CD4-positive, alpha-beta T cell (primary cell): ENCODE results near the gene VEGFB. TPM values are rescaled to one million over a fixed set of nuclear protein-coding genes. Genes with fewer than 3 reads are reported as not detected.
A peak's percentile ranks its signal among the peaks of the same experiment; 100 is the strongest.

Experiments used
- ATAC-seq: fragments of 200-7000 bp; cut with Tn5 transposase; one replicate; pipeline ENCODE4 v1.10.0; 2022; ENCODE audit warnings: mild to moderate bottlenecking; ENCODE audit not compliant: poor library complexity
- CTCF ChIA-PET: fragments of 350-600 bp; sonication (Branson Sonifier 250); formaldehyde crosslinking; loops from one replicate; lab custom pipeline; 2021; ENCODE audit warnings: antibody characterized with exemption, inconsistent platforms; lab: Charles Lee
- POLR2A ChIA-PET: fragments of 350-600 bp; sonication (Branson Sonifier 250); formaldehyde crosslinking; loops from one replicate; lab custom pipeline; 2021; ENCODE audit warnings: antibody characterized with exemption, inconsistent platforms; lab: Charles Lee
- DNase-seq, 14 experiments: peaks; one replicate each; pipeline ENCODE4 v3.0.0-alpha.2; 2013 to 2020; ENCODE audit warnings: mixed read lengths in 2 of 14
- H3K27ac ChIP-seq, 2 donors: one replicate each; pipeline versions ENCODE4 v1.5.1 to v1.7.0; 2013; ENCODE audit warnings: low read length in 2 of 2, low read depth in 1 of 2, mild to moderate bottlenecking in 1 of 2
- H3K27me3 ChIP-seq, 2 experiments: 1 replicate in 1 of 2; 2 replicates in 1 of 2; pipeline versions ENCODE4 v1.6.1 to v1.7.0; 2013; ENCODE audit warnings: low read length in 2 of 2, control low read depth in 1 of 2, mild to moderate bottlenecking in 1 of 2, moderate library complexity in 1 of 2; ENCODE audit not compliant: insufficient read depth in 2 of 2, control insufficient read depth in 1 of 2
- H3K36me3 ChIP-seq: one replicate; pipeline ENCODE4 v1.6.1; 2013; ENCODE audit warnings: low read length, control low read depth; ENCODE audit not compliant: insufficient read depth
- H3K4me1 ChIP-seq: one replicate; pipeline ENCODE4 v1.6.1; 2013; ENCODE audit warnings: low read length, control low read depth; ENCODE audit not compliant: insufficient read depth
- H3K4me3 ChIP-seq: one replicate; pipeline ENCODE4 v1.5.1; 2013; ENCODE audit warnings: mild to moderate bottlenecking, low read length, moderate library complexity
- H3K9me3 ChIP-seq, 2 experiments: 1 replicate in 1 of 2; 2 replicates in 1 of 2; pipeline versions ENCODE4 v1.6.1 to v1.7.0; 2013; ENCODE audit warnings: low read length in 2 of 2, mild to moderate bottlenecking in 2 of 2, control low read depth in 1 of 2, moderate library complexity in 1 of 2; ENCODE audit not compliant: control insufficient read depth in 1 of 2, insufficient read depth in 1 of 2
- H3K27ac Mint-ChIP-seq: one replicate; pipeline ENCODE4 v1.8.0; 2020; ENCODE audit warnings: mixed read lengths
- H3K27me3 Mint-ChIP-seq: one replicate; pipeline ENCODE4 v1.8.0; 2021; ENCODE audit warnings: mixed read lengths
- H3K36me3 Mint-ChIP-seq: one replicate; pipeline ENCODE4 v1.8.0; 2021; ENCODE audit warnings: low read depth, mixed read lengths
- H3K4me1 Mint-ChIP-seq: one replicate; pipeline ENCODE4 v1.8.0; 2021; ENCODE audit warnings: low read depth, mixed read lengths
- H3K4me3 Mint-ChIP-seq: one replicate; pipeline ENCODE4 v1.8.0; 2020; ENCODE audit warnings: mild to moderate bottlenecking, mixed read lengths
- H3K9me3 Mint-ChIP-seq: one replicate; pipeline ENCODE4 v1.8.0; 2020; ENCODE audit warnings: mixed read lengths
- intact Hi-C, 2 experiments: fragments of 100-400 bp; cut with DNase I in 1 of 2; cut with micrococcal nuclease in 1 of 2; formaldehyde crosslinking; loops; one replicate each; pipeline versions ENCODE4 v1.15.1 to v1.9.0; 2023 to 2025; cut with DNase I, micrococcal nuclease
- total RNA-seq, 174 experiments: library from RNA in 2 of 174; stranded (reverse) in 2 of 174; gene quantifications; one replicate each; pipeline ENCODE4 v1.2.3 and lab custom pipeline; 2021 to 2026
- TF ChIP-seq, protein P1 (sequence below): fragments of 200-600 bp; IDR thresholded peaks from one replicate; pipeline ENCODE4 v1.8.0; 2022; ENCODE audit warnings: antibody characterized with exemption, mild to moderate bottlenecking

VEGFB gene
- total RNA-seq, 2 experiments from 2014 or later: 39.7 to 48.7 TPM

DNA sequence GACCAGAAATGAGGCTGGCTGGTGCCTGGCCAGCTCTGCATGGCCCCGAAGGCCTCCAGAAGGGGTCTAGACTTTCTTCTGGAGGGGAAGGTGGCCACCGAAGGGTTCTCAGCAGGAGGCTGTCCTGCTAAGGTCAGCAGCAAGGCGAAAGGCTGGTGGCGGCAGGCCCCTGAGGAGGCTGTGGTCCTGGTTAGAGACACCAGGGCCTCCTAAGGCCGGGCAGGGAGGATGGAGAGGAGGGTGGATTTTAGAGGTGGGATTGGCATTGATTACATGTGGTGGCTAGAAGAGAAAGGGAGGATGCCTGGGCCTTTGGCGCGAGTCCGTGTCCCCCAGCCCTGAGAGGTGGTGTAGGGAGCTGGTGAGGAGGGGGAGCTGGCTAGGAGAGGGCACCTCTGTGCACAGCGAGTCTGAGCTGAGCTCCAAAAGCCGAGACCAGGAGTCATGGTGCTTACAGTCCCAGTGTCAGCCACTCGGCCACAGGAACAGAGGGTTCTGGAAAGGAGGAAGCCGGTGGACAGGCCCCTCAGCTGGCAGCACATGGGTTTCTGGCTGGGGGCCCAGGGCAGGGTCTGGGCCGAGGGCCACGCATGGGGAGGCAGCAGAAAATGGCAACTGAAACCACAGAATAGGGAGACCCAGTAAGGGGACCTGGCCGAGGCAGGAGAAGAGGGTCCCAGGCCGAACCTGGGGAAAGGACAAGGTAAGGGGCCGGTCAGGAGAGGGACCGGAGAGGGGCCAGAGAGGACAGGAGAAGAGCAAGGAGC, 25.4 kb upstream of the VEGFB start:
- no peaks in the 10 kb centered on the region for H3K9me3 Mint-ChIP-seq
- H3K9me3 ChIP-seq: no peaks in the 10 kb centered on the region
- ChIA-PET CTCF (interaction anchor here (5.4 kb wide), 1 partner anchor 94 kb away, joined by 123 read pairs; the partner anchor contains the start of genes CATSPERZ and ESRRA), POLR2A (interaction anchor here (0.7 to 7.1 kb wide), 11 partner anchors 16 to 109 kb away, joined by 3 to 116 read pairs (median 64); partner anchors contain the start of genes CATSPERZ, DNAJC4, ESRRA and NUDT22)
- peak overlapping the region; percentile 86 to 90 for H3K27ac ChIP-seq
- TF ChIP-seq, protein P1, sequence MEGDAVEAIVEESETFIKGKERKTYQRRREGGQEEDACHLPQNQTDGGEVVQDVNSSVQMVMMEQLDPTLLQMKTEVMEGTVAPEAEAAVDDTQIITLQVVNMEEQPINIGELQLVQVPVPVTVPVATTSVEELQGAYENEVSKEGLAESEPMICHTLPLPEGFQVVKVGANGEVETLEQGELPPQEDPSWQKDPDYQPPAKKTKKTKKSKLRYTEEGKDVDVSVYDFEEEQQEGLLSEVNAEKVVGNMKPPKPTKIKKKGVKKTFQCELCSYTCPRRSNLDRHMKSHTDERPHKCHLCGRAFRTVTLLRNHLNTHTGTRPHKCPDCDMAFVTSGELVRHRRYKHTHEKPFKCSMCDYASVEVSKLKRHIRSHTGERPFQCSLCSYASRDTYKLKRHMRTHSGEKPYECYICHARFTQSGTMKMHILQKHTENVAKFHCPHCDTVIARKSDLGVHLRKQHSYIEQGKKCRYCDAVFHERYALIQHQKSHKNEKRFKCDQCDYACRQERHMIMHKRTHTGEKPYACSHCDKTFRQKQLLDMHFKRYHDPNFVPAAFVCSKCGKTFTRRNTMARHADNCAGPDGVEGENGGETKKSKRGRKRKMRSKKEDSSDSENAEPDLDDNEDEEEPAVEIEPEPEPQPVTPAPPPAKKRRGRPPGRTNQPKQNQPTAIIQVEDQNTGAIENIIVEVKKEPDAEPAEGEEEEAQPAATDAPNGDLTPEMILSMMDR: no peak
- ATAC-seq (no peak), DNase-seq (no peak)
- no peaks in the 10 kb centered on the region for H3K27me3 ChIP-seq
- H3K4me3 Mint-ChIP-seq: peak overlapping the region; percentile 56
- H3K27me3 Mint-ChIP-seq: no peaks in the 10 kb centered on the region
- H3K4me1 ChIP-seq: peaks cover 61% of the 10 kb centered on the region
- H3K27ac Mint-ChIP-seq: peak overlapping the region; percentile 93
- H3K36me3 Mint-ChIP-seq: peaks cover 71% of the 10 kb centered on the region
- peak overlapping the region; percentile 100 for H3K4me3 ChIP-seq
- intact Hi-C loops: loop anchor here (5.0 kb wide), 1 partner anchor 33 kb away; the partner anchor contains the start of gene FKBP2 (in 2 of the 2)
- peaks cover 50% of the 10 kb centered on the region for H3K36me3 ChIP-seq
- H3K4me1 Mint-ChIP-seq: peaks cover 43% of the 10 kb centered on the region

DNA sequence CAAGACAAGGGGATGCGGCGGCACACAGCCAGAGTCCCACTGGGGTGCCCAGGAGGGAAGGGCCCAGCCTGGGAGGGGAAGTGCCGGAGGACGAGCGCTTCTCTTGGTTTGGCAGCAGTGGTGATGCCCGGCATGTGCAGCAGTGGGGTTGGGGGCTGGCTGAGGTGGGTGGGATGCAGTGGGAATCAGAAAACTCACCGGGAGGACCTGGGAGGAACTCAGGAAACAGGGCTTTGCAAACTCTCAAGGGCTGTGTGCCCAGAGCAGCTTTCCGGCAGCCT, 24.9 kb upstream of the VEGFB start:
- Histone ChIP-seq H3K36me3 (peaks cover 49% of the 10 kb centered on the region), H3K27me3 (no peaks in the 10 kb centered on the region), H3K4me1 (peaks cover 56% of the 10 kb centered on the region), H3K27ac (no peak overlapping the region), H3K9me3 (no peaks in the 10 kb centered on the region), H3K4me3 (no peak overlapping the region)
- Mint-ChIP-seq H3K27me3 (no peaks in the 10 kb centered on the region), H3K9me3 (no peaks in the 10 kb centered on the region), H3K4me3 (no peak overlapping the region), H3K36me3 (peaks cover 71% of the 10 kb centered on the region), H3K27ac (peak overlapping the region; percentile 93), H3K4me1 (peaks cover 38% of the 10 kb centered on the region)
- ChIA-PET CTCF (no interaction called here), POLR2A (interaction anchor here (0.7 to 7.1 kb wide), 6 partner anchors 15 to 60 kb away, joined by 3 to 116 read pairs (median 18); partner anchors contain the start of genes DNAJC4, FKBP2, NUDT22 and STIP1)
- DNase-seq: no peak
- intact Hi-C loops: loop anchor here (5.0 kb wide), 1 partner anchor 33 kb away; the partner anchor contains the start of gene FKBP2 (in 2 of the 2)
- TF ChIP-seq, protein P1: no peak
- ATAC-seq: no peak

DNA sequence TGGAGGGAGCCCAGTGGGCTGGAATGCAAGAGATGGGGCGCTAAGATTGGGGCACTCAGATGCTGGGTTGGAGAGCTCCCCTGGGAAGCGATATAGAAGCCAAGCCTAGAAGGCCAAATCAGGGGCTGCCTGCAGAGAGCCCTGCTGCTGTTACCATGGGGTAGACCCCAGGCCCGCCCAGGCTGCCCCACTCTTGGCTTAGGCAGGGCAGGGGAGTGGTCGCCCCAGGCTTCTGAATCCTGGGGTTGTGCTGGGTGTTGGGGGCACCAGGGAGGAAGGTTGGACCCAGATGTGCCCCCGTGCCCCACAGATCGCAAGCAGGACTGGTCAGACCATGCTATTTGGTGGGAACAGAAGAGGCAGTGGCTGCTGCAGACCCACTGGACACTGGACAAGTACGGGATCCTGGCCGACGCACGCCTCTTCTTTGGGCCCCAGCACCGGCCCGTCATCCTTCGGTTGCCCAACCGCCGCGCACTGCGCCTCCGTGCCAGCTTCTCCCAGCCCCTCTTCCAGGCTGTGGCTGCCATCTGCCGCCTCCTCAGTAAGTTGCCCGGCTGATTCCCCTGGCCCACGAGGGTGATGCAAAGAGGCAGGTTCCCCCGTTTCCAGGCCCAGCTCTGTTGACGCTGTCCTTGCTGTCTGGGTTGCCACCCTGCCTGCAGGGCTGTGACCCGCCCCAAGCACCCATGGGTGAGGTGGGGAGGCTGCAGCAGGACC, 23.9 kb upstream of the VEGFB start:
- Histone ChIP-seq H3K27ac (no peak overlapping the region), H3K36me3 (peaks cover 57% of the 10 kb centered on the region), H3K27me3 (no peaks in the 10 kb centered on the region), H3K4me1 (peaks cover 46% of the 10 kb centered on the region), H3K9me3 (no peaks in the 10 kb centered on the region), H3K4me3 (no peak overlapping the region)
- no peak overlapping the region for H3K27ac Mint-ChIP-seq
- CTCF ChIA-PET: no interaction called here
- peaks cover 36% of the 10 kb centered on the region for H3K4me1 Mint-ChIP-seq
- DNase-seq (no peak), ATAC-seq (no peak)
- intact Hi-C loops: no loop called here
- H3K4me3 Mint-ChIP-seq: no peak overlapping the region
- H3K36me3 Mint-ChIP-seq: peaks cover 77% of the 10 kb centered on the region
- TF ChIP-seq, protein P1: no peak
- H3K27me3 Mint-ChIP-seq: no peaks in the 10 kb centered on the region
- H3K9me3 Mint-ChIP-seq: no peaks in the 10 kb centered on the region
- POLR2A ChIA-PET: interaction anchor here (1.5 to 7.1 kb wide), 3 partner anchors 15 to 31 kb away, joined by 4 to 116 read pairs (median 5); partner anchors contain the start of genes FKBP2, NUDT22, STIP1 and TRPT1
